ENCODE results near the gene MOB4. TPM values are rescaled to one million over a fixed set of nuclear protein-coding genes. Genes with fewer than 3 reads are reported as not detected.

The MOB4 gene
- total and polyA plus RNA-seq, 10 of the 15 experiments (the other 5 are each of a cell fraction or from before 2014, with no cell fraction given): 13.5 to 44.2 (median 32.4) TPM

GRCh38 chr2:197499594-197500502, 16.0 kb upstream of the MOB4 start, which contains the start of the genes HSPD1 and HSPE1:
HSPD1 (minus strand) TSS chr2:197499840; CDS start chr2:197498848, 992 bp downstream.
HSPE1 (plus strand) TSS chr2:197500379; CDS start chr2:197500437, 58 bp downstream.
- no peaks in the 10 kb centered on the region for H4K20me1 ChIP-seq (ENCODE audit: control insufficient read depth, insufficient read depth)
- H3K9ac ChIP-seq (ENCODE audit: control insufficient read depth, insufficient read depth, low read length): peak within 1 kb of the TSS; percentile 97
- ChIA-PET POLR2A (interaction anchor here (0.6 to 12.1 kb wide), 10 partner anchors 15 to 205 kb away, joined by 3 to 156 read pairs (median 4); partner anchors contain the start of genes COQ10B, MARS2, MOB4 and SF3B1), RAD21 (ENCODE audit: unreplicated experiment) (interaction anchor here (0.8 to 5.5 kb wide), 7 partner anchors 11 to 285 kb away, joined by 3 to 47 read pairs (median 5); partner anchors contain the start of genes COQ10B, MARS2, MOB4 and SF3B1), CTCF (interaction anchor here (0.8 to 1.6 kb wide), 4 partner anchors 13 to 207 kb away, joined by 3 to 6 read pairs (median 5); no protein-coding TSS in a partner anchor), SMC1A (ENCODE audit: uncharacterized antibody, unreplicated experiment) (interaction anchor here (1.1 to 5.0 kb wide), 7 partner anchors 11 to 206 kb away, joined by 3 to 34 read pairs (median 8); partner anchors contain the start of genes COQ10B, MARS2, MOB4 and SF3B1)
- intact Hi-C loops (cut with micrococcal nuclease; ENCODE audit: unreplicated experiment): loop anchor here (1.0 to 5.0 kb wide), 6 partner anchors 15 to 277 kb away; partner anchors contain the start of genes COQ10B, MARS2 and SF3B1
- H3K9me3 ChIP-seq (replicated peaks; ENCODE audit: control insufficient read depth, insufficient read depth, low read length): no peaks in the 10 kb centered on the region
- H3K79me2 ChIP-seq (ENCODE audit: control insufficient read depth, insufficient read depth, low read length): peaks cover 96% of the 10 kb centered on the region
- ATAC-seq (peak; percentile 88), DNase-seq (ENCODE audit: low read depth, low spot score) (peak; percentile 97), FAIRE-seq (peak; percentile 92)
- BruUV-seq (replicated peaks): no TSS peak
- peak within 1 kb of the TSS; percentile 66 for H2AFZ ChIP-seq (ENCODE audit: control insufficient read depth, low read depth, low read length)
- peaks cover 4 to 33% of the 10 kb centered on the region in 2 experiments for H3K36me3 ChIP-seq (ENCODE audit: control insufficient read depth in 2 of 2, insufficient read depth in 2 of 2, low read length in 1 of 2)
- peak within 1 kb of the TSS; percentile 91 for H3K27ac ChIP-seq (ENCODE audit: control insufficient read depth, insufficient read depth)
- H3K4me3 ChIP-seq: peak within 1 kb of the TSS; percentile 88
- in situ Hi-C loops (cut with MboI): no loop called here
- H3K27me3 ChIP-seq (replicated peaks in 1 of 2; ENCODE audit: control insufficient read depth in 2 of 2, insufficient read depth in 2 of 2, low read length in 1 of 2): no peaks in the 10 kb centered on the region
- H3K4me2 ChIP-seq (ENCODE audit: control insufficient read depth, insufficient read depth): peak within 1 kb of the TSS; percentile 93
- peaks cover 13% of the 10 kb centered on the region for H3K4me1 ChIP-seq (ENCODE audit: control insufficient read depth, insufficient read depth, low read length)
- 1% methylated on average over 84 of the region's 104 CpGs for WGBS (ENCODE audit: insufficient coverage, insufficient replicate concordance, low lambda C conversion rate, missing lambda C conversion rate)
- TF ChIP-seq ZNF274 (IDR thresholded peaks at IDR 0.05; ENCODE audit: insufficient read depth, insufficient read length) (no peak), NKRF (conservative IDR thresholded peaks at IDR 0.05) (peak; percentile 92), CHD1 (IDR thresholded peaks at IDR 0.05; ENCODE audit: low read depth, low read length) (no peak; the same call in 1 of the 2 replicates), ATF3 (IDR thresholded peaks at IDR 0.05; ENCODE audit: borderline replicate concordance, extremely low read depth, low read depth, low read length) (peak; percentile 97), ZNF384 (IDR thresholded peaks at IDR 0.05; ENCODE audit: borderline replicate concordance, low read depth, low read length) (no peak), NFYB (IDR thresholded peaks at IDR 0.05; ENCODE audit: insufficient read depth, low read depth, low read length) (peak; percentile 34; the same call in 1 of the 2 replicates), POLR2AphosphoS5 (IDR thresholded peaks at IDR 0.05; ENCODE audit: low read length) (peak; percentile 90), CUX1 (IDR thresholded peaks at IDR 0.05; ENCODE audit: insufficient replicate concordance, low read depth, low read length) (no peak), NR2C1 (IDR thresholded peaks at IDR 0.05) (peak; percentile 96), BCL3 (IDR thresholded peaks at IDR 0.05; ENCODE audit: borderline replicate concordance, insufficient read depth, low read depth, low read length, poor library complexity, severe bottlenecking) (peak; percentile 76)
